ENCODE data around the gene FHL3. TPM values are rescaled to one million over a fixed set of nuclear protein-coding genes. Genes with fewer than 3 reads are reported as not detected.

Gene FHL3
- total and polyA plus RNA-seq, 2 donors (not counting 3 experiments of a cell fraction or from before 2014, with no cell fraction given): 26.1 to 58.7 TPM

- Histone ChIP-seq H3K9me3 (replicated peaks; ENCODE audit: control insufficient read depth, insufficient read depth, low read length) (no peaks in the 10 kb centered on the region), H3K4me2 (ENCODE audit: insufficient read depth, low read length) (no peak overlapping the region), H3K79me2 (ENCODE audit: control insufficient read depth, insufficient read depth, low read length) (peaks cover 22% of the 10 kb centered on the region), H3K9ac (replicated peaks; ENCODE audit: extremely low read depth, insufficient read depth, low read length) (no peak overlapping the region), H3K27me3 (ENCODE audit: control insufficient read depth in 2 of 2, insufficient read depth in 2 of 2, low read length in 2 of 2) (no peaks in the 10 kb centered on the region), H3K27ac (ENCODE audit: insufficient read depth, low read depth, low read length) (no peak overlapping the region), H3K9me1 (replicated peaks; ENCODE audit: control insufficient read depth, extremely low read depth, insufficient read depth, low read length) (no peaks in the 10 kb centered on the region), H4K20me1 (replicated peaks; ENCODE audit: control insufficient read depth, extremely low read depth, insufficient read depth, low read length) (no peaks in the 10 kb centered on the region), H3K36me3 (ENCODE audit: control insufficient read depth in 2 of 2, extremely low read depth in 1 of 2, insufficient read depth in 2 of 2, low read length in 2 of 2) (peaks cover 13 to 18% of the 10 kb centered on the region in 2 experiments), H3K4me1 (ENCODE audit: control insufficient read depth, extremely low read depth, insufficient read depth, low read length) (peaks cover 9% of the 10 kb centered on the region), H3K4me3 (replicated peaks in 1 of 3; ENCODE audit: insufficient read depth in 1 of 3, low read depth in 1 of 3, low read length in 3 of 3) (no peak overlapping the region), H2AFZ (ENCODE audit: low read depth, low read length) (no peak overlapping the region)
- DNase-seq (ENCODE audit: low read depth, low spot score): no peak
- dilution Hi-C loops (cut with MboI; ENCODE audit: extremely low pct_ligation_motif_present, low sequenced_read_pairs) (no loop called here), intact Hi-C loops (cut with micrococcal nuclease) (no loop called here)
- FAIRE-seq: no peak
- no TSS peak for BruUV-seq (replicated peaks)
- ChIA-PET CTCF (interaction anchor here (0.7 kb wide), 1 partner anchor 848 kb away, joined by 3 read pairs; no protein-coding TSS in a partner anchor), POLR2A (no interaction called here)
- TF ChIP-seq POLR2AphosphoS5 (IDR thresholded peaks at IDR 0.05; ENCODE audit: insufficient read depth, low read depth, low read length) (no peak), EZH2 (IDR thresholded peaks at IDR 0.05; ENCODE audit: borderline replicate concordance, low read depth, low read length, severe bottlenecking) (no peak), GATA2 (IDR thresholded peaks at IDR 0.05; ENCODE audit: insufficient read depth, insufficient read length, low read depth, low read length) (no peak), POLR2A (IDR thresholded peaks at IDR 0.05; ENCODE audit: low read depth, low read length) (no peak), CTCF (IDR thresholded peaks at IDR 0.05; ENCODE audit: extremely low read depth in 1 of 2, insufficient read depth in 1 of 2, low read depth in 1 of 2, low read length in 2 of 2) (no peak), MYC (IDR thresholded peaks at IDR 0.05; ENCODE audit: low read depth, low read length) (no peak), FOS (IDR thresholded peaks at IDR 0.05; ENCODE audit: borderline replicate concordance, insufficient read depth, low read length) (no peak), MAX (IDR thresholded peaks at IDR 0.05; ENCODE audit: insufficient read depth, insufficient read length) (no peak), JUN (IDR thresholded peaks at IDR 0.05; ENCODE audit: borderline replicate concordance, insufficient read depth, insufficient read length, low read depth) (no peak)
These were observed 17.6 kb downstream of the FHL3 start for GRCh38 chr1:37987679-37988078.
